K562 (cell line): Measurements from ENCODE around the gene COL7A1.

Experiments used
- BRCA1 ChIP-seq, 2 experiments: fragments of 450-650 bp in 1 of 2; sonication (generic) in 1 of 2; formaldehyde crosslinking in 1 of 2; IDR thresholded peaks; 2 replicates each; pipeline versions ENCODE4 v1.5.0 to v1.6.1; 2017 to 2020; ENCODE audit warnings: mild to moderate bottlenecking in 1 of 2, missing genetic modification reagents in 1 of 2
- CTCF ChIP-seq, 3 experiments: IDR thresholded peaks in 2 of 3; conservative IDR thresholded peaks in 1 of 3; 2 replicates each; pipeline ENCODE4 v1.5.1; 2011 to 2012; ENCODE audit warnings: low read length in 3 of 3, mild to moderate bottlenecking in 3 of 3, control low read depth in 2 of 3, improper control_type of control experiment in 1 of 3, inconsistent platforms in 1 of 3, low read depth in 1 of 3, mixed read lengths in 1 of 3, moderate library complexity in 1 of 3; ENCODE audit not compliant: insufficient read depth in 2 of 3
- E2F3 ChIP-seq: fragments of 250-450 bp; sonication (Bioruptor Pico); IDR thresholded peaks from 2 replicates; pipeline ENCODE4 v1.4.0; 2020; ENCODE audit warnings: mild to moderate bottlenecking
- E2F5 ChIP-seq: sonication (generic); formaldehyde crosslinking; IDR thresholded peaks from 2 replicates; pipeline ENCODE4 v1.8.0; 2022; ENCODE audit warnings: mild to moderate bottlenecking, missing genetic modification reagents
- ELF1 ChIP-seq: fragments of 200-800 bp; sonication (Bioruptor generic); IDR thresholded peaks from 2 replicates; pipeline ENCODE4 v1.6.1; 2016; ENCODE audit warnings: missing genetic modification characterization, missing compliant biosample characterization
- FIP1L1 ChIP-seq: fragments of 200-400 bp; formaldehyde crosslinking; IDR thresholded peaks from 2 replicates; pipeline ENCODE4 v1.6.1; 2018; ENCODE audit warnings: mild to moderate bottlenecking, low read depth, low read length; ENCODE audit not compliant: poor library complexity, severe bottlenecking
- HDAC1 ChIP-seq, 2 experiments: fragments of 450-650 bp; IDR thresholded peaks; 2 replicates each; pipeline ENCODE4 v1.6.1; 2016 to 2017; ENCODE audit warnings: inconsistent platforms in 1 of 2, mild to moderate bottlenecking in 1 of 2, moderate library complexity in 1 of 2
- MAX ChIP-seq: sonication (generic); formaldehyde crosslinking; IDR thresholded peaks from 2 replicates; pipeline ENCODE4 v1.9.0; 2022; ENCODE audit warnings: mild to moderate bottlenecking, missing genetic modification reagents
- POLR2A ChIP-seq: fragments of 450-650 bp; conservative IDR thresholded peaks from 2 replicates; pipeline ENCODE4 v1.6.1; 2016
- POLR2AphosphoS5 ChIP-seq: IDR thresholded peaks from 2 replicates; pipeline ENCODE4 v1.6.1; 2011; ENCODE audit warnings: mild to moderate bottlenecking, low read depth, low read length, moderate library complexity; ENCODE audit not compliant: control insufficient read depth, insufficient read depth
- POLR2B ChIP-seq: fragments of 450-650 bp; IDR thresholded peaks from 2 replicates; pipeline ENCODE4 v1.6.1; 2018; ENCODE audit warnings: low read depth; ENCODE audit not compliant: partially characterized antibody
- REST ChIP-seq, 2 experiments: fragments of 450-650 bp; formaldehyde crosslinking in 1 of 2; IDR thresholded peaks; 2 replicates each; pipeline versions ENCODE4 v1.4.0 to v1.6.1; 2014 to 2020; ENCODE audit warnings: mild to moderate bottlenecking in 2 of 2, borderline replicate concordance in 1 of 2, low read depth in 1 of 2

- no peak for TF ChIP-seq REST (IDR thresholded peaks at IDR 0.05; ENCODE audit: borderline replicate concordance)
- TF ChIP-seq REST (CRISPR knock-in tag; IDR thresholded peaks at IDR 0.05; ENCODE audit: low read depth): no peak
- TF ChIP-seq POLR2B: no peak
- TF ChIP-seq ELF1 (tag): no peak
- no peak for TF ChIP-seq E2F5 (CRISPR knock-in tag)
- no peak for TF ChIP-seq POLR2AphosphoS5
- no peak for TF ChIP-seq POLR2A
- no peak for TF ChIP-seq HDAC1 (IDR thresholded peaks at IDR 0.05)
- no peak for TF ChIP-seq CTCF (IDR thresholded peaks at IDR 0.05 in 2 of 3, conservative IDR thresholded peaks at IDR 0.05 in 1 of 3; ENCODE audit: insufficient read depth in 2 of 3, low read depth in 1 of 3, low read length in 3 of 3)
- no peak for TF ChIP-seq BRCA1 (IDR thresholded peaks at IDR 0.05)
- TF ChIP-seq BRCA1 (CRISPR knock-in tag; IDR thresholded peaks at IDR 0.05): no peak
- TF ChIP-seq FIP1L1: no peak
- no peak for TF ChIP-seq MAX (CRISPR knock-in tag)
- TF ChIP-seq E2F3 (CRISPR knock-in tag): no peak
Measured at GRCh38 chr3:48628277-48629017, 33.3 kb upstream of the COL7A1 start.
